ENCODE data around the gene TDP1.

GRCh38 chr14:90093942-90094595 lies 138.3 kb downstream of the TDP1 start:
- TF ChIP-seq EP300 (IDR thresholded peaks at IDR 0.05) (no peak), POLR2A (IDR thresholded peaks at IDR 0.05) (no peak)
- TF ChIP-seq, protein P1, sequence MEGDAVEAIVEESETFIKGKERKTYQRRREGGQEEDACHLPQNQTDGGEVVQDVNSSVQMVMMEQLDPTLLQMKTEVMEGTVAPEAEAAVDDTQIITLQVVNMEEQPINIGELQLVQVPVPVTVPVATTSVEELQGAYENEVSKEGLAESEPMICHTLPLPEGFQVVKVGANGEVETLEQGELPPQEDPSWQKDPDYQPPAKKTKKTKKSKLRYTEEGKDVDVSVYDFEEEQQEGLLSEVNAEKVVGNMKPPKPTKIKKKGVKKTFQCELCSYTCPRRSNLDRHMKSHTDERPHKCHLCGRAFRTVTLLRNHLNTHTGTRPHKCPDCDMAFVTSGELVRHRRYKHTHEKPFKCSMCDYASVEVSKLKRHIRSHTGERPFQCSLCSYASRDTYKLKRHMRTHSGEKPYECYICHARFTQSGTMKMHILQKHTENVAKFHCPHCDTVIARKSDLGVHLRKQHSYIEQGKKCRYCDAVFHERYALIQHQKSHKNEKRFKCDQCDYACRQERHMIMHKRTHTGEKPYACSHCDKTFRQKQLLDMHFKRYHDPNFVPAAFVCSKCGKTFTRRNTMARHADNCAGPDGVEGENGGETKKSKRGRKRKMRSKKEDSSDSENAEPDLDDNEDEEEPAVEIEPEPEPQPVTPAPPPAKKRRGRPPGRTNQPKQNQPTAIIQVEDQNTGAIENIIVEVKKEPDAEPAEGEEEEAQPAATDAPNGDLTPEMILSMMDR (IDR thresholded peaks at IDR 0.05) = no peak
